ENCODE measurements around the gene UNC80. TPM values are rescaled to one million over a fixed set of nuclear protein-coding genes. Genes with fewer than 3 reads are reported as not detected.

The UNC80 gene
- total and polyA plus RNA-seq, 2 donors (not counting 3 experiments of a cell fraction or from before 2014, with no cell fraction given) = not detected

DNA sequence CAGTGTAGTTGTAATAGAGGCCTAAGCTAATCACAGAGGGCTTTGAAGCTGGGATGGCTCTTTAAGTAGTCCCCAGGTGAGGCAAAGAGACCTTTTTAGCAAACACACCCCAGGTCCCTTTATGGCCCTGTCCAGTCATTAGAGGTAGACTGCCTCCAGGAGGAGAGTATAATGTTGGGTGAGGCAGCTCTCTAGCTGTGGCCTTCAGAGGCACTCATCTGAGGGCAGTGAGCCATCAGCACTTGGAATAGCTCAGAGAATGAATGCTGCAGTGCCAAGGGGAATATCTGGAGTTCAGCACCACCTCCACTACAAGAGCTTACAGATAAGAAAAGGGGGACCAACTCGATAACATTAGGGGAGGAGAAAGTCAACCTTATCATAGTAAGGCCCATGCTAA, 52.8 kb downstream of the UNC80 start:
- H3K36me3 ChIP-seq (ENCODE audit: control insufficient read depth in 2 of 2, extremely low read depth in 1 of 2, insufficient read depth in 2 of 2, low read length in 2 of 2) = no peaks in the 10 kb centered on the region
- TF ChIP-seq POLR2A (IDR thresholded peaks at IDR 0.05; ENCODE audit: low read depth, low read length) (no peak), MYC (IDR thresholded peaks at IDR 0.05; ENCODE audit: low read depth, low read length) (no peak), GATA2 (IDR thresholded peaks at IDR 0.05; ENCODE audit: insufficient read depth, insufficient read length, low read depth, low read length) (no peak), JUN (IDR thresholded peaks at IDR 0.05; ENCODE audit: borderline replicate concordance, insufficient read depth, insufficient read length, low read depth) (no peak), EZH2 (IDR thresholded peaks at IDR 0.05; ENCODE audit: borderline replicate concordance, low read depth, low read length, severe bottlenecking) (no peak), FOS (IDR thresholded peaks at IDR 0.05; ENCODE audit: borderline replicate concordance, insufficient read depth, low read length) (no peak), POLR2AphosphoS5 (IDR thresholded peaks at IDR 0.05; ENCODE audit: insufficient read depth, low read depth, low read length) (no peak)
- TF ChIP-seq, protein P1, sequence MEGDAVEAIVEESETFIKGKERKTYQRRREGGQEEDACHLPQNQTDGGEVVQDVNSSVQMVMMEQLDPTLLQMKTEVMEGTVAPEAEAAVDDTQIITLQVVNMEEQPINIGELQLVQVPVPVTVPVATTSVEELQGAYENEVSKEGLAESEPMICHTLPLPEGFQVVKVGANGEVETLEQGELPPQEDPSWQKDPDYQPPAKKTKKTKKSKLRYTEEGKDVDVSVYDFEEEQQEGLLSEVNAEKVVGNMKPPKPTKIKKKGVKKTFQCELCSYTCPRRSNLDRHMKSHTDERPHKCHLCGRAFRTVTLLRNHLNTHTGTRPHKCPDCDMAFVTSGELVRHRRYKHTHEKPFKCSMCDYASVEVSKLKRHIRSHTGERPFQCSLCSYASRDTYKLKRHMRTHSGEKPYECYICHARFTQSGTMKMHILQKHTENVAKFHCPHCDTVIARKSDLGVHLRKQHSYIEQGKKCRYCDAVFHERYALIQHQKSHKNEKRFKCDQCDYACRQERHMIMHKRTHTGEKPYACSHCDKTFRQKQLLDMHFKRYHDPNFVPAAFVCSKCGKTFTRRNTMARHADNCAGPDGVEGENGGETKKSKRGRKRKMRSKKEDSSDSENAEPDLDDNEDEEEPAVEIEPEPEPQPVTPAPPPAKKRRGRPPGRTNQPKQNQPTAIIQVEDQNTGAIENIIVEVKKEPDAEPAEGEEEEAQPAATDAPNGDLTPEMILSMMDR (IDR thresholded peaks at IDR 0.05; ENCODE audit: extremely low read depth in 1 of 2, insufficient read depth in 1 of 2, low read depth in 1 of 2, low read length in 2 of 2) = no peak
- TF ChIP-seq, protein P2, sequence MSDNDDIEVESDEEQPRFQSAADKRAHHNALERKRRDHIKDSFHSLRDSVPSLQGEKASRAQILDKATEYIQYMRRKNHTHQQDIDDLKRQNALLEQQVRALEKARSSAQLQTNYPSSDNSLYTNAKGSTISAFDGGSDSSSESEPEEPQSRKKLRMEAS (IDR thresholded peaks at IDR 0.05; ENCODE audit: insufficient read depth, insufficient read length) = no peak
- H3K27ac ChIP-seq (ENCODE audit: insufficient read depth, low read depth, low read length) = no peak overlapping the region
- dilution Hi-C loops (cut with MboI; ENCODE audit: extremely low pct_ligation_motif_present, low sequenced_read_pairs) = no loop called here
- no peak overlapping the region for H3K4me2 ChIP-seq (ENCODE audit: insufficient read depth, low read length)
- ChIA-PET POLR2A (no interaction called here), CTCF (interaction anchor here (0.8 to 1.1 kb wide), 3 partner anchors 10 to 137 kb away, joined by 3 read pairs; no protein-coding TSS in a partner anchor)
- intact Hi-C loops (cut with micrococcal nuclease) = no loop called here
- DNase-seq (ENCODE audit: low read depth, low spot score) (no peak), FAIRE-seq (no peak)
- H3K9ac ChIP-seq (replicated peaks; ENCODE audit: extremely low read depth, insufficient read depth, low read length) = no peak overlapping the region
- H4K20me1 ChIP-seq (replicated peaks; ENCODE audit: control insufficient read depth, extremely low read depth, insufficient read depth, low read length) = no peaks in the 10 kb centered on the region
- BruUV-seq (replicated peaks) = no TSS peak
- H3K9me3 ChIP-seq (replicated peaks; ENCODE audit: control insufficient read depth, insufficient read depth, low read length) = no peaks in the 10 kb centered on the region
- H3K4me3 ChIP-seq (replicated peaks in 1 of 3; ENCODE audit: insufficient read depth in 1 of 3, low read depth in 1 of 3, low read length in 3 of 3) = no peak overlapping the region
- H3K27me3 ChIP-seq (ENCODE audit: control insufficient read depth in 2 of 2, insufficient read depth in 2 of 2, low read length in 2 of 2) = no peaks in the 10 kb centered on the region
- H3K9me1 ChIP-seq (replicated peaks; ENCODE audit: control insufficient read depth, extremely low read depth, insufficient read depth, low read length) = no peaks in the 10 kb centered on the region
- no peaks in the 10 kb centered on the region for H3K79me2 ChIP-seq (ENCODE audit: control insufficient read depth, insufficient read depth, low read length)
- no peak overlapping the region for H2AFZ ChIP-seq (ENCODE audit: low read depth, low read length)
- no peaks in the 10 kb centered on the region for H3K4me1 ChIP-seq (ENCODE audit: control insufficient read depth, extremely low read depth, insufficient read depth, low read length)

All from endothelial cell of umbilical vein (primary cell).